Osteocyte (in vitro differentiated cells): ENCODE results near the gene DKK3. TPM values are rescaled to one million over a fixed set of nuclear protein-coding genes. Genes with fewer than 3 reads are reported as not detected.

Experiments used
- DNase-seq: peaks from one replicate; pipeline ENCODE4 v3.0.0; 2021; ENCODE audit warnings: mixed read lengths; ENCODE audit not compliant: unreplicated experiment; ENCODE audit errors: extremely low spot score
- H3K27ac Mint-ChIP-seq: one replicate; pipeline ENCODE4 v1.8.0; 2021; ENCODE audit warnings: mild to moderate bottlenecking, mixed read lengths; ENCODE audit not compliant: unreplicated experiment
- H3K27me3 Mint-ChIP-seq: one replicate; pipeline ENCODE4 v1.8.0; 2021; ENCODE audit warnings: mixed read lengths; ENCODE audit not compliant: unreplicated experiment
- H3K36me3 Mint-ChIP-seq: one replicate; pipeline ENCODE4 v1.8.0; 2021; ENCODE audit warnings: mixed read lengths; ENCODE audit not compliant: unreplicated experiment
- H3K4me1 Mint-ChIP-seq: one replicate; pipeline ENCODE4 v1.8.0; 2021; ENCODE audit warnings: mixed read lengths; ENCODE audit not compliant: unreplicated experiment
- H3K4me3 Mint-ChIP-seq: one replicate; pipeline ENCODE4 v1.8.0; 2021; ENCODE audit warnings: mild to moderate bottlenecking, moderate library complexity, mixed read lengths; ENCODE audit not compliant: unreplicated experiment
- H3K9me3 Mint-ChIP-seq: one replicate; pipeline ENCODE4 v1.8.0; 2021; ENCODE audit warnings: mixed read lengths; ENCODE audit not compliant: unreplicated experiment
- total RNA-seq: library from RNA; stranded (reverse); gene quantifications from 2 replicates; pipeline ENCODE4 v1.2.1, GENCODE V29; 2021
- TF ChIP-seq, protein P1 (sequence below): fragments of 200-600 bp; sonication (generic); IDR thresholded peaks from 2 replicates; pipeline ENCODE4 v1.5.0; 2021; ENCODE audit warnings: antibody characterized with exemption, mild to moderate bottlenecking, moderate library complexity

The DKK3 gene
- total RNA-seq, 1 donor from 2014 or later, result 548 TPM

DNA sequence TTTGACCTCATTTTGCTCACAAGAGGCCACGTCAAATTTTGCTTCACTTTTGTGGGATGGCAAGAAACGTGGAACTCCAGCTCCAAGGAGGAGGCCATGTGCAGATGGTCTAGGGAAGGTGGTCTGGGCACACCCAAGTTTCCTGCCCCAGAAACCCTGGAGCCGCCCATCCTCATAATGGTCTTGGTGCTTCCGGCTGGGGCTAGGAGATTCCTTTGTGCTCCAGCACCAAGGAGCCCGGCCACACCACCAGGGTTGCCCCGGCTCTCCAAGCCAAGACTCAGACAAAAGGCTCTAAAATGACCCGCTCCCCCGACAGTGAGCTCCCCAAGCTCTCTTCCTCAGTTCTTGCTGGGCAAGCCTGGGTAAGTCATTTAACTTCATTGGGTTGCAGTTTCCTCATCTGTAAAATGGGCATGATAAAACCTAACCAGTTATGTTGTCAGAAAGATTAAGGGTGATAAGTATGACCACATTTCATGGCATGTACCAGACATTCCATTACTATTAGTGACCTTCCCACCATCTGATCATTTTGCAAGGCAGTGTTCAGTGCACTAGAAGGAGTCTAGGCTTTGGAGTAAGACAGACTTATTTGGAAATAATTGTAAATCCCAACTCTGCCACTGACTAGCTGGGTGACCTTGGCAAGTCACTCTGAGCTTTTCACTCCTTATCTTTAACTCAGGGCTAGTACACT, 23.3 kb downstream of the DKK3 start:
- no peak for DNase-seq
- Mint-ChIP-seq H3K4me1 (peaks cover 94% of the 10 kb centered on the region), H3K4me3 (no peak overlapping the region)

DNA sequence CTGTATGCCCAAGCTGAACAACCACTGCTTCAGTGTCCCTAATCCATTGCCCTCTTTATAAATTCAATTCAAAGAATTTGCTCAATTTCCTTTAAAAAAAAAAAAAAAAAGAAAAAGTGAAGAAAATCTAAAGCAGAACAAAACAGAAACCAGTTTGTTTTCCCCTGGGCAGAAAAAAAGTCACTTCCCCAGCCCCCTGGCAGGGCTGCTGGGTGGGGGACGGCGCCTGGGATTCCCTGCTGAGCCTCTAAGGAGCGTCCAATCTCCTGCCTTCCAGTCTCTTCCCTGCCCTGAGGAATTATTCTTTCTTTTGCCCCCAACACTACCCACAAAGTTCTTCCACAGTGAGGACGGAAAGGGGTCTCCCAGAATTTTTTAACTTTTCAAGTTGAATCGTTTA, 23.9 kb downstream of the DKK3 start:
- TF ChIP-seq, protein P1, sequence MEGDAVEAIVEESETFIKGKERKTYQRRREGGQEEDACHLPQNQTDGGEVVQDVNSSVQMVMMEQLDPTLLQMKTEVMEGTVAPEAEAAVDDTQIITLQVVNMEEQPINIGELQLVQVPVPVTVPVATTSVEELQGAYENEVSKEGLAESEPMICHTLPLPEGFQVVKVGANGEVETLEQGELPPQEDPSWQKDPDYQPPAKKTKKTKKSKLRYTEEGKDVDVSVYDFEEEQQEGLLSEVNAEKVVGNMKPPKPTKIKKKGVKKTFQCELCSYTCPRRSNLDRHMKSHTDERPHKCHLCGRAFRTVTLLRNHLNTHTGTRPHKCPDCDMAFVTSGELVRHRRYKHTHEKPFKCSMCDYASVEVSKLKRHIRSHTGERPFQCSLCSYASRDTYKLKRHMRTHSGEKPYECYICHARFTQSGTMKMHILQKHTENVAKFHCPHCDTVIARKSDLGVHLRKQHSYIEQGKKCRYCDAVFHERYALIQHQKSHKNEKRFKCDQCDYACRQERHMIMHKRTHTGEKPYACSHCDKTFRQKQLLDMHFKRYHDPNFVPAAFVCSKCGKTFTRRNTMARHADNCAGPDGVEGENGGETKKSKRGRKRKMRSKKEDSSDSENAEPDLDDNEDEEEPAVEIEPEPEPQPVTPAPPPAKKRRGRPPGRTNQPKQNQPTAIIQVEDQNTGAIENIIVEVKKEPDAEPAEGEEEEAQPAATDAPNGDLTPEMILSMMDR, result no peak
- Mint-ChIP-seq H3K36me3 (peaks cover 10% of the 10 kb centered on the region), H3K4me1 (peaks cover 95% of the 10 kb centered on the region), H3K27ac (peak overlapping the region; percentile 96), H3K4me3 (no peak overlapping the region), H3K27me3 (no peaks in the 10 kb centered on the region), H3K9me3 (no peaks in the 10 kb centered on the region)
- DNase-seq, result no peak

More for the DNA sequence above, 23.3 kb downstream of the DKK3 start:
- TF ChIP-seq, protein P1, result no peak
- no peaks in the 10 kb centered on the region for H3K9me3 Mint-ChIP-seq
- H3K27ac Mint-ChIP-seq, result peak overlapping the region; percentile 96
- peaks cover 10% of the 10 kb centered on the region for H3K36me3 Mint-ChIP-seq
- H3K27me3 Mint-ChIP-seq, result no peaks in the 10 kb centered on the region

DNA sequence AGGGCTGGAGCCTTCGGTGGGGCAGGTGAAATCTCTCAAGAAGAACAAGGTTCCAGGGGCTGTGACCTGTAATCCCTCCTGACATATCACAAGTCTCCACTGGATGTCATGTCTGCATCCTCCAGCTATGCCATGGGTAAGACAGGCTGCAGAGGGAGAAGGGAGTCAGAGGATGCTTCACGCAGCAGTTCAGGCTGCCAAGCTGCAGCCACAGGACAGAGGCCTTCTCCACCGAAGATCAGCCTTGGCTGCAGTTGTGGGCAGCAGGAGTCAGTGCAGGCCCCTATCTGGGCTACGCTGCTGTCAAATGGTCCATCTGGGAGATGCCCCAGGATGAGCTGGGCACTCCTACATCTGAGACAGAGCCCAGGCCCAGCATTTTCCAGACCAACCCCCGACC, 25.0 kb downstream of the DKK3 start:
- no peak overlapping the region for H3K4me3 Mint-ChIP-seq
- peaks cover 97% of the 10 kb centered on the region for H3K4me1 Mint-ChIP-seq
- peak overlapping the region; percentile 96 for H3K27ac Mint-ChIP-seq

DNA sequence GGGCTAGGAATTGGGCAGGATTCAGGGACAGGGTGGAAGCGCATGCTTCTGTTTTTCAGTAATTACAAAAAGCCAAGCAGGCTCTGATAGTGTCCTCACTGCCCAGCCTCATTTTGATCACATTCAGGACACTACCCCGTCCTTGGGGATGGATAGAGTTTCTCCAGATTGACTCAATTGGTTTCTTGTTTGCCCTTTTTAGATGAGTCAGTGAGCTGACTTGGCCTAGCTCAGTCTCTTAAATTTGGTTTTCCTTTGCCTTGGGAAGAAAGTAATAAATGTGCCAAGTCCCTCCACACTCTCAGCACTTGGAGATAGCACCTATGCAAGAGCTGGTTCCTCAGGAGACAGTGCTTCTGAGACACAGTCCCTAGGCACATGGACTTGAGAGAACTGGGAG, 25.5 kb downstream of the DKK3 start:
- H3K27me3 Mint-ChIP-seq, result no peaks in the 10 kb centered on the region
- peak overlapping the region; percentile 96 for H3K27ac Mint-ChIP-seq
- DNase-seq, result no peak
- H3K9me3 Mint-ChIP-seq, result no peaks in the 10 kb centered on the region
- peaks cover 12% of the 10 kb centered on the region for H3K36me3 Mint-ChIP-seq
- TF ChIP-seq, protein P1, result no peak
- peaks cover 97% of the 10 kb centered on the region for H3K4me1 Mint-ChIP-seq
- no peak overlapping the region for H3K4me3 Mint-ChIP-seq

More for the DNA sequence above, 25.0 kb downstream of the DKK3 start:
- no peaks in the 10 kb centered on the region for H3K27me3 Mint-ChIP-seq
- TF ChIP-seq, protein P1, result no peak
- DNase-seq, result no peak
- no peaks in the 10 kb centered on the region for H3K9me3 Mint-ChIP-seq
- H3K36me3 Mint-ChIP-seq, result peaks cover 11% of the 10 kb centered on the region

DNA sequence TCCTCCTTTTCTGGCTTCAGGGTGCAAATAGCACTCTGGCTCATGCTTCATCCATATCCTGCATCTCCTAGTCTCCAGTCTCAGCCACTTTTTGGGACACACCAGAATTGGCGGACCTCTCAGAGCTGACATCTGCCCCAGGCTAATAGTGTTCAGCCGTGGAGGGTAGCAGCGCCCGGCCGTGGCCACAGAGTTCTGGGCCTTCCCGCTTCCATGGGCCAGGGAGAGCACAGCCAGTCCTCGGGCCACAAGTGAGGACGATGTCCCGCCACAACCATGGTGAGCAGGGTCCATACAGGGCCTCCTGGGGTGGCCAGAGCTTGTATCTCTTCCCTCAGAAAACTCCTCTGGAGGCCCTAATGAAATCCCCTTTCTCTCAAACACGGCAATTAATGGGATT, 26.0 kb downstream of the DKK3 start:
- peaks cover 12% of the 10 kb centered on the region for H3K36me3 Mint-ChIP-seq
- no peak overlapping the region for H3K4me3 Mint-ChIP-seq
- DNase-seq, result no peak
- TF ChIP-seq, protein P1, result no peak
- H3K27ac Mint-ChIP-seq, result peak overlapping the region; percentile 96
- H3K27me3 Mint-ChIP-seq, result no peaks in the 10 kb centered on the region
- H3K9me3 Mint-ChIP-seq, result no peaks in the 10 kb centered on the region
- peaks cover 97% of the 10 kb centered on the region for H3K4me1 Mint-ChIP-seq
